ENCODE data around the gene DDX4.
"Not testable (repeated sequence)": the region's sequence is repeated elsewhere in the genome, so short reads cannot be mapped to it uniquely, and the experiment has no call there.

The DDX4 gene

GRCh38 chr5:55724281-55724680 lies 13.6 kb upstream of the DDX4 start:
- DNase-seq (ENCODE audit: low spot score): no peak

DNA sequence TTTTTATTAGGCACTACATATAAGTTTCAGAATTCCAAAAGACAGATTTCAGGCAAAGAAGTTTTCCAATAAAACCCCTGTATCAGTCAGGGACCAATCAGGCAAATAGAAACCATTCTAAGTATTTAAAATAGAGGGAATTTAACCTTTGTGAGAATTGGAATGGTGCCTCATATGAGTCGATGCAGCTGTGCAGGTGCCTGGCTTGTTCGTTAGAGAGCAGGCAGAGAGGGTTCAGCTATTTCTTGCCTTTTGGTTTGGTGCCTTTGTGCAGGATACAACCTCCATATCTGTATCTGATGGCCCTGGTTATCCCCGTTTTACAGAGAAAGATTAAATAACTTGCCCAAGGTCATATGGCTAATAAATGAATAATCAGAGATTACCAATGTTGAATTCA lies 6.0 kb upstream of the DDX4 start:
- no peak for DNase-seq (ENCODE audit: low spot score)

GRCh38 chr5:55732585-55732984 lies 5.3 kb upstream of the DDX4 start:
- DNase-seq (ENCODE audit: low spot score): no peak

DNA sequence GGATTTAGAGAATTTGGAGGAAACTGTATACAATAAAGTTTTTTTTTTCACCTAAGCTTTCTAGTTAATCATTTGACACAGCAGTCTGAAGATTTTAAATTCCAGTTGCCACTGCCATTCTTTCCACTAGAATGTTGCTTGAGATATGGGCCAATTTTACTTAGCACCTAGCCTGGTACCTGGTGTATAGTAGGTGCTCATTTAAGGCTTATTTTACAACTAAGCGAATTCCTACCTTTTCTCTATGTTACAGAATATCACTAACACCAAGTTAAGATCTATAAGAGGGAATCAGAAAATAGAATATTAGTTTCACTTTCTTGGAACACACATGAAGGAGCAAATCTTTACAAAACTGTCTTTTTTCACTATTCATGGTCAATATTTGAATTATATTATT lies 3.2 kb upstream of the DDX4 start:
- DNase-seq (ENCODE audit: low spot score): no peak

- no peak for DNase-seq (ENCODE audit: low spot score)
Measured at GRCh38 chr5:55742778-55743177, 4.9 kb downstream of the DDX4 start.

DNA sequence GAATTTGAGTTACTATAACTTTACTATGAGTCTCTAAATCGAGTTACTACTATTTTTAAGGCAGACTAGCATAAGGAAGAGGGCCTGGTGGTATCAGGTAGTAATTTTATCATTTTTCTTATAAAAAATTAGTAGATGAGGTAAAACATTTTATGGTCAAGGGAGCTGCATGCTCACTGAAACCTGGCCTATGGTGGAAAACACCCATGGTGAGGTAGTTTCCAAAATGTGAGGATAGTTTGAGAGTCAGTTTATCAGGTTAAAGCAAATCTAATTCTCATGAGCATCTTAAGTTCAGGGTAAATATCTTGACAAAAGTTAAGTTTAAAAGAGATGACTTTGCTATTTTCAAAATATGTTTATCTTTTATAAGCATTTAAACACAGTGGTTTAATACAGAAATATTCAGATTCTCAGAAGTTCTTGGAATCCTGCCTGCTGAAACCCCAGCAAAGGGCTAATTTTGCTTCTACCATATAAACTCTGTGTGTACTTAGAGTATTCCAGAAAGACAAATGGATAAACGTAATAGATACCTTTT lies 10.0 kb downstream of the DDX4 start:
- DNase-seq (ENCODE audit: low spot score): no peak

DNA sequence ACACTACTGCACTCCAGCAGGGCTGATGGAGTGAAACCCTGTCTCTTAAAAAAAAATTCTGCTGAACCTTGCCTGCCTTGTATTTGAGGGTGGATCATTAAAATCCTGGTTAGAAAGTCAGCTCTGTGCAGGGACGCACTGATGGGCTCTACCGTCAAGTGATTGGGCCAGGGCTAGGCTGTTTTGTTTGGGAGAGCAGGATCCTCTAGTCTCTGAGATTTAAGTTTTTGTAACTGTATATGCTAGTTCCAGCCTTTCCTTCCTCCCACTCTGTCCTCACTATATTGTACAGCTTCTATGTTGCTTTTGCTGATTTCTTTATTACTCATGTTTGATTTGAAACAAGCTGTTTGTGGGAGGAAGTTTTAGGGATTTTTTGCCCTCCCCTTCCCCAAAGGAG lies 11.5 kb downstream of the DDX4 start:
- DNase-seq (ENCODE audit: low spot score): no peak

DNA sequence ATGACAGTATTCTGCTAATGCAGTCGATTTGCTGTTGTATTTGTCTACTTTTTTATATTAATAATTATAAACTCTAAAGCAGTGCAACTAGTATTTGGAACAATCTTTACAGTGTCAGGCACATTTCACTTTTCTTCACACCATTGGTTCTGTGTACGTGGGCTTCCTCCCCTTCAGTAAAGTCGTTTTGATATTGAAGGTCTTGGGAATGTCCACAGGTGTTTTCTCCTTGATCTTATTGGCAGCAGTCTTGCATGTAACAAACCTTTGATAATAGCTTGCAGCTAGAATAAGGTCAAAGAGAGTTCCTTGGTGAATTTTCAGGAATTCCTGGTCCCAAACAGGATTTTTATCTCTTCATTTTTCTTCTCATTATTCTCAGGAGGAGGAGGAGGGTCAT lies 12.2 kb downstream of the DDX4 start:
- DNase-seq (ENCODE audit: low spot score): no peak

DNA sequence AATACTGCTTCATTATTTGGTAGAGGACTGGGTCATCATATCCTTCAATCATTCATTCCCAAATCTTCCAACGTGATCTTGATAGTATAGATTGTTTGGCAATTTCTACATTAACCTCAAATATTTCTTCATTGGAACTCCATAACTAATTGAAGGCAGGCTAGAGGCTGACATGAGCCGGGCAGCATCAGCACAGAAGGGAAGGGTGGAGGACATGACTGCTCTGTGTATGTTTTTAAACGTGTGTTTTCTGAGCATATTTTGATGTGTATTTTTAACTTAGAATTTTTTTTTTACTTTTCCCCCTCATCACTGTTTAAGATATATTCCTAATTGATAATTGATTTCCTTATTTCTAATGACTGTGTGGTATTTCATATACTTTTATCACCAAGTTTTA lies 12.6 kb downstream of the DDX4 start:
- no peak for DNase-seq (ENCODE audit: low spot score)

GRCh38 chr5:55758231-55758630 lies 20.4 kb downstream of the DDX4 start:
- DNase-seq (ENCODE audit: low spot score): no peak

DNA sequence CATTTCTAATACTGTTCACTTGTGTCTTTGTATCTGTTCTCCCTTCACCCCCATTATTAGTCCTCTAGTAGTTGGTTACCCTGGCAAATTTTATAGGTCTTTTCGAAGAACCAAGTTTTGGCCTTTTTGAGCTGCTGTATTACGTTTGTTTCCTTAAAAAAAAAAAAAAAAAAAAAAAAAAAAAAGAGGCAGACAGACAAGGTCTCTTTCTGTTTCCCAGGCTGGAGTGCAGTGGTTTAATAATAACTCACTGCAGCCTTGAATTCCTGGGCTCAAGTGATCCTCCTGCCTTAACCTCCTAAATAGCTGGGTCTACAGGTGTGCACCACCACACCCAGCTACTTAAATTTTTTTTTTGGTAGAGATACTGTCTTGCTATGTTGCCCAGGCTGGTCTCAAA lies 20.9 kb downstream of the DDX4 start:
- DNase-seq (ENCODE audit: low spot score): no peak

GRCh38 chr5:55761721-55762120 lies 23.9 kb downstream of the DDX4 start:
- not testable (repeated sequence) for DNase-seq (ENCODE audit: low spot score)

DNA sequence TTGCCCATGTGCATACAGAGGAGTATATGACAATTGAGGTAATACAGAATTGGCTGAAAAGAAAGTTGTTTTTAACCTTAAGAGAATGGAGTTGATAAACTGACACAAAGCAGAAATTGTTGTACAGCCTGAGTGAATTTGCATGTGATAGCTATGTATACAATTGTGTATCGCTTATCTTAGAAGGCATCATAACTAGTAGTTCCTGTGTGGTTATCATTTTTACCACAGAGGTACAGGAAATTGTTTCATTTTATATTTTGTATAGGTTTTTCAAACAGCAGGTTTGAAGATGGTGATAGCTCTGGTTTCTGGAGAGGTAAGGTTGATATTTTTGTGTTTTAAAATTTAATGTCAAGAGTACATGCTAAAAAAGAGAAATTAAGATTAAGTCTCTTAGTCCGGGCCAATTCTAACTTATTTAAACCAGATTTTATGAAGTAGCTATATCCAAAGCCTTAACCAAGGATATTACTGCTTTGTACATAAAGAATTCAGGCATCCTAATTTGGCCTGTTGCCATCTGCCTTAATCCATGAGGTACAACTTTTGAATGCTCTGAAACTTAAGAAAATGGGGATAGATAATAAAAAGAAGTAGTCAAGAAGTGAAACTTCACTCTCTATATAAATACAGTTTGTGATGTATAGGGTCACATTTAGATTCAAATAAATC lies 26.0 kb downstream of the DDX4 start:
- DNase-seq (ENCODE audit: low spot score): no peak

DNA sequence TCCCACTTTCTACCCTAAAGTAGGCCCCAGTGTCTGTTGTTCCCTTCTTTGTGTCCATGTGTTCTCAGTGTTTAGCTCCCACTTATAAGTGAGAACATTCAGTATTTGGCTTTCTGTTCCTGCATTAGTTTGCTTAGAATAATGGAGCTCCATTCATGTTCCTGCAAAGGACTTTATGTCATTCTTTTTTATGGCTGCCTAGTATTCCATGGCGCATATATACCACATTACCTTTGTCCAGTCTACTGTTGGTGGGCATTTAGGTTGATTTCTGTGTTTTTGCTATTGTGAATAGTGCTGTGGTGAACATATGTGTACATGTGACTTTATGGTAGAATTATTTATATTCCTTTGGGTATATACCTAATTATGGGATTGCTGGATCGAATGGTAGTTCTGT lies 30.4 kb downstream of the DDX4 start:
- no peak for DNase-seq (ENCODE audit: low spot score)

GRCh38 chr5:55771175-55771655 lies 33.4 kb downstream of the DDX4 start:
- no peak for DNase-seq (ENCODE audit: low spot score)

GRCh38 chr5:55773057-55773456 lies 35.2 kb downstream of the DDX4 start:
- DNase-seq (ENCODE audit: low spot score): no peak

- no peak for DNase-seq (ENCODE audit: low spot score)
Measured at GRCh38 chr5:55777332-55777731, 39.5 kb downstream of the DDX4 start.

- DNase-seq (ENCODE audit: low spot score): no peak
Measured at GRCh38 chr5:55800924-55801323, 63.1 kb downstream of the DDX4 start.

GRCh38 chr5:55808814-55809213 lies 71.0 kb downstream of the DDX4 start:
- not testable (repeated sequence) for DNase-seq (ENCODE audit: low spot score)

DNA sequence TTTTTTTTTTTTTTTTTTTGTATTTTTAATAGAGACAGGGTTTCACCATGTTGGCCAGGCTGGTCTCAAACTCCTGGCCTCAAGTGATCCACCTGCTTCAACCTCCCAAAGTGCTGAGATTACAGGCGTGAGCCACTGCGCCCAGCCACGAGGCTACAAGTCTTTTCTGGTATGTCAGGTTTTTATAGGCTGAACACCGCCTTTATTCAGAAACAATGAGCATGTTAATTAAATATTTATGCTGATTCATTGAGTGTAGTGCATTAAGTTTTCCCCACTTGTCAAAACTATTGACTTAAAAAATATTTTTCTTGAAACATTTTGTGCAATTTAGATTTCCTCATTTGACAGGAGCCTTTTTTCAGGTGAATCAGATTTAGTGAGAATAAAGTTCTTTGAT lies 78.1 kb downstream of the DDX4 start:
- DNase-seq (ENCODE audit: low spot score): not testable (repeated sequence)

GRCh38 chr5:55816342-55816741 lies 78.5 kb downstream of the DDX4 start:
- DNase-seq (ENCODE audit: low spot score): peak; percentile 80

GRCh38 chr5:55817030-55817429 lies 79.2 kb downstream of the DDX4 start:
- DNase-seq (ENCODE audit: low spot score): no peak

DNA sequence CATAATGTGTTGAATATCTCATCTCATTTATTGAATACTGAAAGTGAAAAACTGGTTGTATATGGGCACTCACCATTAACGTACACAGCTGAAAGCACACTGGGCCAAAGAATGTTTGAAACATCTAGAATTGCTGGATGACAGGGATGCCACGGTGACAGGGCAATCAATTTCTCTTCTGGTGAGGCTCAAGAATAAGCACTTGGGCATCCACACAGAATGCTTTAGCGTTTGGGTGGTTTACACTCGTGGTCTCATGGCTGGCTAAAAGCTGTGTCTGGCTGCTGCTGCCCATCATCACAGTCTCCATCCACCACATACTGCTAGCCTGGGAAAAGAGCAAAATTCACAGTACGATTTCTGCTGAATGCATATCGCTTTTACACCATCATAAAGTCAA lies 82.6 kb downstream of the DDX4 start:
- DNase-seq (ENCODE audit: low spot score): no peak

Measured in GM03348 (cell line).